HG03571 (cell line): ENCODE measurements around the gene GABRB1.

Experiments
- ATAC-seq: cut with Tn5 transposase; IDR thresholded peaks from one replicate; pipeline ENCODE4 v1.9.1; 2021; ENCODE audit not compliant: unreplicated experiment

Gene GABRB1

GRCh38 chr4:47031011-47031678 lies at the start of gene GABRB1:
TSS of gene GABRB1 (plus strand) at chr4:47031567.
- no peak for ATAC-seq

- ATAC-seq, result no peak
Observed at GRCh38 chr4:46984781-46985180, 46.6 kb upstream of the GABRB1 start.

GRCh38 chr4:46986922-46987638 lies 44.3 kb upstream of the GABRB1 start:
- no peak for ATAC-seq

- no peak for ATAC-seq
Observed at GRCh38 chr4:46992338-46992737, 39.0 kb upstream of the GABRB1 start.

GRCh38 chr4:46993075-46994006 lies 38.0 kb upstream of the GABRB1 start, which contains the start of gene GABRA4:
TSS of gene GABRA4 (minus strand) at chr4:46993581. CDS start at chr4:46993424, 157 bp downstream.
- ATAC-seq, result no peak

GRCh38 chr4:46994007-46994405 lies 37.4 kb upstream of the GABRB1 start:
- no peak for ATAC-seq

GRCh38 chr4:46999566-46999965 lies 31.8 kb upstream of the GABRB1 start:
- ATAC-seq, result no peak

- no peak for ATAC-seq
Observed at GRCh38 chr4:47000406-47000805, 31.0 kb upstream of the GABRB1 start.

GRCh38 chr4:47002580-47002979 lies 28.8 kb upstream of the GABRB1 start:
- no peak for ATAC-seq

- no peak for ATAC-seq
Observed at GRCh38 chr4:47010347-47010911, 20.9 kb upstream of the GABRB1 start.

GRCh38 chr4:47010912-47011446 lies 20.4 kb upstream of the GABRB1 start:
- peak; percentile 94 for ATAC-seq

GRCh38 chr4:47012676-47013075 lies 18.7 kb upstream of the GABRB1 start:
- ATAC-seq, result no peak

- ATAC-seq, result no peak
Observed at GRCh38 chr4:47013373-47013772, 18.0 kb upstream of the GABRB1 start.

GRCh38 chr4:47017081-47017480 lies 14.3 kb upstream of the GABRB1 start:
- no peak for ATAC-seq

GRCh38 chr4:47017494-47017893 lies 13.9 kb upstream of the GABRB1 start:
- ATAC-seq, result no peak

GRCh38 chr4:47031751-47032404 lies 511 bp downstream of the GABRB1 start:
- ATAC-seq, result no peak

GRCh38 chr4:47032405-47033106 lies 1.2 kb downstream of the GABRB1 start:
- peak; percentile 88 for ATAC-seq

GRCh38 chr4:47038263-47038662 lies 6.9 kb downstream of the GABRB1 start:
- no peak for ATAC-seq

- ATAC-seq, result no peak
Observed at GRCh38 chr4:47040828-47041227, 9.5 kb downstream of the GABRB1 start.

- no peak for ATAC-seq
Observed at GRCh38 chr4:47043821-47044220, 12.5 kb downstream of the GABRB1 start.
